H1 (cell line): ENCODE results near the gene HNF1A. TPM values are rescaled to one million over a fixed set of nuclear protein-coding genes. Genes with fewer than 3 reads are reported as not detected.

Experiments used
- CTCF ChIA-PET: fragments of 300-600 bp; sonication (Branson Sonifier 250); formaldehyde crosslinking; loops from one replicate; lab custom pipeline; 2021; ENCODE audit not compliant: partially characterized antibody; lab: Charles Lee
- POLR2A ChIA-PET: fragments of 300-600 bp; sonication (Branson Sonifier 250); formaldehyde crosslinking; loops from one replicate; lab custom pipeline; 2021; ENCODE audit warnings: inconsistent platforms; ENCODE audit not compliant: partially characterized antibody; lab: Charles Lee
- DNase-seq, 2 experiments: peaks; one replicate each; pipeline versions ENCODE4 v3.0.0 to v3.0.0-alpha.2; 2010 to 2022; ENCODE audit warnings: low spot score in 2 of 2, low read depth in 1 of 2, mixed read lengths in 1 of 2
- FAIRE-seq: peaks from 2 replicates; lab custom pipeline; 2011; peaks lifted over from hg19 to GRCh38; lab: Jason Lieb, UNC
- H2AFZ ChIP-seq: 2 replicates; pipeline ENCODE4 v1.8.1; 2012; ENCODE audit warnings: low read length, inconsistent platforms
- H2AK5ac ChIP-seq: 2 replicates; pipeline ENCODE4 v1.6.1; 2013; ENCODE audit warnings: low read depth, low read length
- H2BK120ac ChIP-seq: replicated peaks from 2 replicates; pipeline ENCODE3; 2013; ENCODE audit warnings: low read depth, low read length, inconsistent platforms
- H2BK12ac ChIP-seq: 2 replicates; pipeline ENCODE4 v1.6.1; 2013; ENCODE audit warnings: low read depth, low read length
- H2BK15ac ChIP-seq: 2 replicates; pipeline ENCODE4 v1.6.1; 2013; ENCODE audit warnings: low read length
- H2BK20ac ChIP-seq: 2 replicates; pipeline ENCODE4 v1.6.1; 2013; ENCODE audit warnings: low read length
- H2BK5ac ChIP-seq: 2 replicates; pipeline ENCODE4 v1.6.1; 2013; ENCODE audit warnings: low read depth, low read length
- H3K14ac ChIP-seq: 2 replicates; pipeline ENCODE4 v1.6.1; 2013; ENCODE audit warnings: inconsistent platforms; ENCODE audit not compliant: insufficient read length
- H3K18ac ChIP-seq: 2 replicates; pipeline ENCODE4 v1.6.1; 2013; ENCODE audit warnings: low read length; ENCODE audit errors: extremely low read depth
- H3K23ac ChIP-seq: 2 replicates; pipeline ENCODE4 v1.6.1; 2013; ENCODE audit warnings: inconsistent platforms; ENCODE audit not compliant: insufficient read length
- H3K23me2 ChIP-seq: 2 replicates; pipeline ENCODE4 v1.6.1; 2013; ENCODE audit warnings: low read depth, low read length
- H3K27ac ChIP-seq: 2 replicates; pipeline ENCODE4 v1.6.1; 2011; ENCODE audit warnings: low read depth, low read length, inconsistent platforms
- H3K27me3 ChIP-seq, 4 experiments: replicated peaks in 1 of 4; 1 replicate in 1 of 4; 2 replicates in 3 of 4; pipeline versions ENCODE4 v1.6.1 to v1.8.1; 2011 to 2013; ENCODE audit warnings: low read length in 3 of 4, mild to moderate bottlenecking in 3 of 4, inconsistent platforms in 2 of 4, mixed read lengths in 2 of 4, moderate library complexity in 1 of 4; ENCODE audit not compliant: control insufficient read depth in 3 of 4, insufficient read depth in 3 of 4; ENCODE audit errors: extremely low read depth in 1 of 4
- H3K36me3 ChIP-seq, 4 experiments: 2 replicates each; pipeline versions ENCODE4 v1.6.1 to v1.8.1; 2011 to 2013; ENCODE audit warnings: mild to moderate bottlenecking in 4 of 4, low read length in 3 of 4, moderate library complexity in 2 of 4, control low read depth in 1 of 4, inconsistent platforms in 1 of 4; ENCODE audit not compliant: insufficient read depth in 4 of 4, control insufficient read depth in 2 of 4
- H3K4ac ChIP-seq: replicated peaks from 2 replicates; pipeline ENCODE3; 2013; ENCODE audit warnings: low read length, low read depth, mixed read lengths, inconsistent platforms; ENCODE audit not compliant: insufficient read length
- H3K4me1 ChIP-seq, 4 experiments: replicated peaks in 1 of 4; 1 replicate in 1 of 4; 2 replicates in 3 of 4; pipeline versions ENCODE4 v1.6.1 to v1.8.1; 2011 to 2013; ENCODE audit warnings: low read length in 3 of 4, inconsistent platforms in 2 of 4, mixed read lengths in 1 of 4; ENCODE audit not compliant: insufficient read depth in 4 of 4, control insufficient read depth in 3 of 4
- H3K4me2 ChIP-seq, 2 experiments: 2 replicates each; pipeline versions ENCODE4 v1.6.1 to v1.8.1; 2011 to 2013; ENCODE audit warnings: low read depth in 2 of 2, low read length in 2 of 2, control low read depth in 1 of 2, inconsistent platforms in 1 of 2, mild to moderate bottlenecking in 1 of 2; ENCODE audit not compliant: insufficient read depth in 1 of 2
- H3K4me3 ChIP-seq, 4 experiments: fragments of 200-600, 300-600 bp in 1 of 4; sonication (generic), shearing (Covaris generic), sonication (Bioruptor Twin) in 1 of 4; 2 replicates each; pipeline versions ENCODE4 v1.5.1 to v1.8.1; 2011 to 2016; ENCODE audit warnings: low read length in 4 of 4, low read depth in 3 of 4, control low read depth in 2 of 4, inconsistent platforms in 2 of 4, mild to moderate bottlenecking in 2 of 4, mixed read lengths in 1 of 4, moderate library complexity in 1 of 4; ENCODE audit not compliant: insufficient read depth in 2 of 4; ENCODE audit errors: extremely low read depth in 1 of 4
- H3K56ac ChIP-seq: replicated peaks from 2 replicates; pipeline ENCODE3; 2013; ENCODE audit warnings: low read depth, mild to moderate bottlenecking, mixed read lengths, low read length, inconsistent platforms; ENCODE audit not compliant: insufficient read length
- H3K79me1 ChIP-seq: 2 replicates; pipeline ENCODE4 v1.6.1; 2013; ENCODE audit warnings: low read depth, low read length, control low read depth
- H3K79me2 ChIP-seq, 2 experiments: 2 replicates each; pipeline versions ENCODE4 v1.6.1 to v1.8.1; 2012 to 2013; ENCODE audit warnings: low read length in 2 of 2, mild to moderate bottlenecking in 2 of 2, inconsistent platforms in 1 of 2; ENCODE audit not compliant: insufficient read depth in 2 of 2, control insufficient read depth in 1 of 2
- H3K9ac ChIP-seq, 4 experiments: replicated peaks in 1 of 4; 1 replicate in 1 of 4; 2 replicates in 3 of 4; pipeline versions ENCODE4 v1.6.1 to v1.8.1; 2011 to 2013; ENCODE audit warnings: low read depth in 3 of 4, low read length in 3 of 4, control low read depth in 2 of 4, mild to moderate bottlenecking in 2 of 4, moderate library complexity in 2 of 4, inconsistent platforms in 1 of 4; ENCODE audit errors: extremely low read depth in 1 of 4
- H3K9me3 ChIP-seq, 2 experiments: 2 replicates each; pipeline versions ENCODE4 v1.6.1 to v1.8.1; 2012 to 2013; ENCODE audit warnings: mild to moderate bottlenecking in 2 of 2, moderate library complexity in 2 of 2, control low read depth in 1 of 2, inconsistent platforms in 1 of 2, low read depth in 1 of 2, low read length in 1 of 2, mixed read lengths in 1 of 2; ENCODE audit not compliant: insufficient read depth in 2 of 2
- H4K20me1 ChIP-seq, 2 experiments: replicated peaks in 1 of 2; 2 replicates each; pipeline versions ENCODE3 to v1.8.1; 2011 to 2013; ENCODE audit warnings: inconsistent platforms in 2 of 2, low read length in 2 of 2, mild to moderate bottlenecking in 1 of 2; ENCODE audit not compliant: insufficient read depth in 2 of 2, control insufficient read depth in 1 of 2
- H4K5ac ChIP-seq: 2 replicates; pipeline ENCODE4 v1.6.1; 2013; ENCODE audit warnings: low read length, low read depth, mixed read lengths, inconsistent platforms; ENCODE audit not compliant: insufficient read length
- H4K8ac ChIP-seq: 2 replicates; pipeline ENCODE4 v1.8.0; 2013; ENCODE audit warnings: mild to moderate bottlenecking, moderate library complexity, low read length, inconsistent platforms; ENCODE audit not compliant: insufficient read depth; ENCODE audit errors: extremely low read depth
- H4K91ac ChIP-seq: replicated peaks from 2 replicates; pipeline ENCODE3; 2013; ENCODE audit warnings: low read length, mixed read lengths, inconsistent platforms; ENCODE audit not compliant: insufficient read length
- CHD1 ChIP-seq: IDR thresholded peaks from 2 replicates; pipeline ENCODE4 v1.6.1; 2012; ENCODE audit warnings: low read depth, low read length, improper control_type of control experiment
- CREB1 ChIP-seq: IDR thresholded peaks from 2 replicates; pipeline ENCODE4 v1.6.1; 2012; ENCODE audit warnings: inconsistent platforms
- CTCF ChIP-seq, 3 experiments: IDR thresholded peaks; 1 replicate in 2 of 3; 2 replicates in 1 of 3; pipeline versions ENCODE4 v1.5.1 to v1.6.1; 2011; ENCODE audit warnings: low read length in 3 of 3, mild to moderate bottlenecking in 3 of 3, inconsistent platforms in 2 of 3, low read depth in 1 of 3, moderate library complexity in 1 of 3; ENCODE audit not compliant: insufficient read depth in 1 of 3; ENCODE audit errors: control extremely low read depth in 1 of 3
- JUN ChIP-seq: IDR thresholded peaks from 2 replicates; pipeline ENCODE4 v1.6.1; 2011; ENCODE audit warnings: low read depth, mild to moderate bottlenecking, improper control_type of control experiment, low read length
- KDM4A ChIP-seq: IDR thresholded peaks from one replicate; pipeline ENCODE4 v1.7.1; 2012; ENCODE audit warnings: low read depth, mild to moderate bottlenecking, moderate library complexity, low read length, inconsistent platforms; ENCODE audit not compliant: severe bottlenecking
- KDM5A ChIP-seq: fragments of 200-600 bp; IDR thresholded peaks from 2 replicates; pipeline ENCODE4 v1.7.1; 2012; ENCODE audit warnings: mild to moderate bottlenecking, low read length, inconsistent platforms, mixed read lengths
- RAD21 ChIP-seq, 2 experiments: IDR thresholded peaks in 1 of 2; conservative IDR thresholded peaks in 1 of 2; 2 replicates each; pipeline ENCODE4 v1.6.1; 2011; ENCODE audit warnings: low read depth in 2 of 2, low read length in 2 of 2, improper control_type of control experiment in 1 of 2, inconsistent platforms in 1 of 2, mild to moderate bottlenecking in 1 of 2, moderate library complexity in 1 of 2
- RBBP5 ChIP-seq: IDR thresholded peaks from 2 replicates; pipeline ENCODE4 v1.7.1; 2012; ENCODE audit warnings: low read depth, mild to moderate bottlenecking, inconsistent platforms, low read length, moderate library complexity, borderline replicate concordance
- WGBS, 2 experiments: shearing (Covaris generic) in 1 of 2; methylation state at CpG; one replicate each; pipeline versions ENCODE4 v1.1.6 to v1.1.7; 2013 to 2015; ENCODE audit warnings: low lambda C conversion rate in 2 of 2, mixed read lengths in 2 of 2, inconsistent platforms in 1 of 2, low coverage in 1 of 2, missing lambda C conversion rate in 1 of 2; ENCODE audit not compliant: insufficient replicate concordance in 2 of 2, insufficient coverage in 1 of 2, insufficient read length in 1 of 2; ENCODE audit errors: extremely low coverage in 1 of 2, missing lambda C conversion rate in 1 of 2; 5-methylcytosine and 5-hydroxymethylcytosine counted together
- polyA plus RNA-seq, 7 experiments: library from polyadenylated mRNA; depleted of rRNA in 3 of 7; stranded (reverse) in 5 of 7; unstranded in 2 of 7; fragments of >200 nt in 5 of 7; fragments of 200-250 nt in 2 of 7; gene quantifications; 1 replicate in 5 of 7; 2 replicates in 1 of 7; 4 replicates in 1 of 7; pipeline versions ENCODE4 v1.2.1 to v1.2.3, GENCODE V29; 2011 to 2013; ENCODE audit warnings: missing spikeins in 2 of 7, mixed read lengths in 2 of 7
- total RNA-seq: library from RNA; stranded (reverse); fragmentation: NEBNext Ultra II Directional; extraction: Animal tissue kit (Norgen Biotek cat#: 25700); gene quantifications from 2 replicates; pipeline ENCODE4 v1.2.1, GENCODE V29; 2021
- TF ChIP-seq, protein P1 (sequence below): IDR thresholded peaks from 2 replicates; pipeline ENCODE4 v1.6.1; 2011; ENCODE audit warnings: low read depth, mild to moderate bottlenecking, low read length; ENCODE audit not compliant: insufficient read depth

Gene HNF1A
- total and polyA plus RNA-seq, 2 of the 8 experiments (the other 6 are each of a cell fraction or from before 2014, with no cell fraction given), result not detected

- peaks cover 16 to 31% (median 23%) of the 10 kb centered on the region in 4 experiments for H3K36me3 ChIP-seq
- no peaks in the 10 kb centered on the region for H3K9me3 ChIP-seq
- no peak overlapping the region for H3K23ac ChIP-seq
- no peak overlapping the region for H4K91ac ChIP-seq
- no peaks in the 10 kb centered on the region for H3K27me3 ChIP-seq
- no peak overlapping the region for H3K18ac ChIP-seq
- H3K4me3 ChIP-seq, result no peak overlapping the region
- H3K14ac ChIP-seq, result no peak overlapping the region
- no peak overlapping the region for H3K9ac ChIP-seq
- no peak overlapping the region for H3K27ac ChIP-seq
- no peak overlapping the region for H2AK5ac ChIP-seq
- 93% methylated on average over 10 of the region's 16 CpGs; no CpG with 5 or more reads in 1 of the 2 experiments for WGBS, 2 experiments
- H3K4ac ChIP-seq, result no peak overlapping the region
- FAIRE-seq (no peak), DNase-seq (no peak)
- H4K5ac ChIP-seq, result no peak overlapping the region
- ChIA-PET POLR2A (interaction anchor here (1.1 to 4.0 kb wide), 2 partner anchors 12 to 101 kb away, joined by 4 to 19 read pairs; partner anchors contain the start of genes C12orf43 and SPPL3), CTCF (interaction anchor here (0.8 to 5.7 kb wide), 36 partner anchors 9 to 365 kb away, joined by 3 to 40 read pairs (median 5); partner anchors contain the start of gene HNF1A)
- H3K4me1 ChIP-seq, result peaks cover 0 to 2% (median under 1%) of the 10 kb centered on the region in 4 experiments; a peak in 4 of 7 replicates
- no peak overlapping the region for H2BK120ac ChIP-seq
- H2BK12ac ChIP-seq, result no peak overlapping the region
- 0 out of 2 replicates have a peak, but pooled peaks cover under 1% of the 10 kb centered on the region for H3K23me2 ChIP-seq
- H2BK15ac ChIP-seq, result no peak overlapping the region
- no peak overlapping the region for H3K56ac ChIP-seq
- H4K8ac ChIP-seq, result no peak overlapping the region
- H2AFZ ChIP-seq, result no peak overlapping the region
- H2BK5ac ChIP-seq, result no peak overlapping the region
- H3K79me1 ChIP-seq, result no peaks in the 10 kb centered on the region
- H2BK20ac ChIP-seq, result no peak overlapping the region
- no peaks in the 10 kb centered on the region for H3K79me2 ChIP-seq
- H4K20me1 ChIP-seq, result no peaks in the 10 kb centered on the region
- H3K4me2 ChIP-seq, result no peak overlapping the region
- TF ChIP-seq, protein P1, sequence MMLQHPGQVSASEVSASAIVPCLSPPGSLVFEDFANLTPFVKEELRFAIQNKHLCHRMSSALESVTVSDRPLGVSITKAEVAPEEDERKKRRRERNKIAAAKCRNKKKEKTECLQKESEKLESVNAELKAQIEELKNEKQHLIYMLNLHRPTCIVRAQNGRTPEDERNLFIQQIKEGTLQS, result no peak
- TF ChIP-seq CREB1 (no peak), KDM4A (no peak), JUN (no peak), RAD21 (IDR thresholded peaks at IDR 0.05 in 1 of 2, conservative IDR thresholded peaks at IDR 0.05 in 1 of 2; ENCODE audit: low read depth in 2 of 2, low read length in 2 of 2) (no peak), CHD1 (no peak), KDM5A (no peak), CTCF (IDR thresholded peaks at IDR 0.05; ENCODE audit: control extremely low read depth in 1 of 3, insufficient read depth in 1 of 3, low read depth in 1 of 3, low read length in 3 of 3) (no peak), RBBP5 (no peak)
These were observed 26.0 kb downstream of the HNF1A start for GRCh38 chr12:121004253-121004815.
